Right ventricle myocardium inferior (tissue), 1 donor: ENCODE results near the gene SSPN. TPM values are rescaled to one million over a fixed set of nuclear protein-coding genes. Genes with fewer than 3 reads are reported as not detected.

Experiments
- ATAC-seq: fragments of 200-7000 bp; cut with Tn5 transposase; one replicate; pipeline ENCODE4 v1.9.1; 2020; ENCODE audit warnings: mild to moderate bottlenecking, moderate library complexity
- DNase-seq: peaks from one replicate; pipeline ENCODE4 v3.0.0; 2021; ENCODE audit errors: missing footprints
- intact Hi-C: fragments of 100-400 bp; cut with DNase I; formaldehyde crosslinking; loops from one replicate; pipeline ENCODE4 v1.11.0; 2022
- total RNA-seq: library from RNA; stranded (reverse); fragmentation: NEBNext Ultra II Directional; extraction: Animal tissue kit (Norgen Biotek cat#: 25700); gene quantifications from one replicate; pipeline ENCODE4 v1.2.1, GENCODE V29; 2021
- donor health status: DM: no; HTN: yes; CAD: no; lungs with severe emphysema.

Gene SSPN
- total RNA-seq, 1 donor from 2014 or later: 49.8 TPM

- DNase-seq (no peak), ATAC-seq (no peak)
- intact Hi-C loops: no loop called here
Measured at GRCh38 chr12:26297396-26298070, 102.2 kb downstream of the SSPN start.

GRCh38 chr12:26298785-26299621 is 103.6 kb downstream of the SSPN start:
- intact Hi-C loops: no loop called here

GRCh38 chr12:26299751-26300150 is 104.4 kb downstream of the SSPN start:
- intact Hi-C loops: no loop called here
- no peak for DNase-seq
- ATAC-seq: no peak

More at GRCh38 chr12:26298785-26299621, 103.6 kb downstream of the SSPN start:
- peak; percentile 94 for ATAC-seq
- DNase-seq: no peak

Other genes with a start within 250 kb of the SSPN start
- gene RASSF8, start 236.9 kb upstream of the SSPN start, total RNA-seq: 26.2 TPM
- gene BHLHE41, start 70.5 kb upstream of the SSPN start, total RNA-seq: 34.5 TPM